DOHH2 (cell line): ENCODE results near the gene MAT1A.
"Not testable (repeated sequence)": the region's sequence is repeated elsewhere in the genome, so short reads cannot be mapped to it uniquely, and the experiment has no call there.

Source experiments
- CTCF ChIP-seq: fragments of 200-600 bp; sonication (generic); IDR thresholded peaks from one replicate; pipeline ENCODE4 v1.5.1; 2014; ENCODE audit warnings: antibody characterized with exemption, mild to moderate bottlenecking, low read depth, low read length; ENCODE audit not compliant: poor library complexity, severe bottlenecking
- EZH2phosphoT487 ChIP-seq: fragments of 200-600 bp; sonication (generic); IDR thresholded peaks from 2 replicates; pipeline ENCODE4 v1.6.1; 2017; ENCODE audit warnings: borderline replicate concordance, mild to moderate bottlenecking, antibody characterized with exemption, low read length, moderate library complexity, mixed read lengths

- TF ChIP-seq CTCF, EZH2phosphoT487: not testable (repeated sequence)
These were observed 39.6 kb downstream of the MAT1A start for GRCh38 chr10:80249906-80250305.
